Neural progenitor cell (in vitro differentiated cells): Measurements from ENCODE around the gene AP4E1.

ENCODE experiments used
- EZH2 ChIP-seq: fragments of 200-600 bp; sonication (generic); IDR thresholded peaks from 2 replicates; pipeline ENCODE4 v1.6.1; 2017; ENCODE audit warnings: antibody characterized with exemption, mild to moderate bottlenecking, moderate library complexity
- EZH2phosphoT487 ChIP-seq: fragments of 200-600 bp; sonication (generic); IDR thresholded peaks from 2 replicates; pipeline ENCODE4 v1.6.1; 2017; ENCODE audit warnings: antibody characterized with exemption
- TF ChIP-seq, protein P1 (sequence below): fragments of 200-600 bp; sonication (generic); IDR thresholded peaks from 2 replicates; pipeline ENCODE4 v1.5.1; 2017; ENCODE audit warnings: antibody characterized with exemption, mild to moderate bottlenecking

DNA sequence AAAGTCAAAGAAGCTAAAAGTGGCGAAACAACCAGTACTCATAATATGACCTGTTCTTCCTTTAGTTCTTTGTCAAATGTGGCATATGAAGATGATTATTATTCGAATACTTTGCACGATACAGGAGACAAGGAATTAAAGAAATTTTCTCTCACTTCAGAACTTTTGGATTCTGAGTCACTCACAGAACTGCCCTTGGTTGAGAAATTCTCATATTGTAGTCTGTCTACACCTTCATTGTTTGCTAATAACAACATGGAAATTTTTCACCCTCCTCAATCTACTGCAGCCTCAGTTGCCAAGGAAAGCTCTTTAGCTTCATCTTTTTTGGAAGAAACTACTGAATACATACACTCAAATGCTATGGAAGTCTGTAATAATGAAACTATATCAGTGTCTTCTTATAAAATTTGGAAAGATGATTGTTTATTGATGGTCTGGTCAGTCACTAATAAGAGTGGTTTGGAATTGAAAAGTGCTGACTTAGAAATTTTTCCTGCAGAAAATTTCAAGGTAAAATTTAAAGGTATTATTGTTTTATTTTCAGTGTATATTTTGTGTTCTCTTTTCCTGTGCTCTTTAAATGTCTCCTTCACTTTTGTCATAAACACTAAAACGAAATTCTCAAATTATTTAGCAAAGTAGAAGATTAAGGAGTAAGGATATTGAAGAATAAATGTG lies 89.0 kb downstream of the AP4E1 start:
- TF ChIP-seq, protein P1, sequence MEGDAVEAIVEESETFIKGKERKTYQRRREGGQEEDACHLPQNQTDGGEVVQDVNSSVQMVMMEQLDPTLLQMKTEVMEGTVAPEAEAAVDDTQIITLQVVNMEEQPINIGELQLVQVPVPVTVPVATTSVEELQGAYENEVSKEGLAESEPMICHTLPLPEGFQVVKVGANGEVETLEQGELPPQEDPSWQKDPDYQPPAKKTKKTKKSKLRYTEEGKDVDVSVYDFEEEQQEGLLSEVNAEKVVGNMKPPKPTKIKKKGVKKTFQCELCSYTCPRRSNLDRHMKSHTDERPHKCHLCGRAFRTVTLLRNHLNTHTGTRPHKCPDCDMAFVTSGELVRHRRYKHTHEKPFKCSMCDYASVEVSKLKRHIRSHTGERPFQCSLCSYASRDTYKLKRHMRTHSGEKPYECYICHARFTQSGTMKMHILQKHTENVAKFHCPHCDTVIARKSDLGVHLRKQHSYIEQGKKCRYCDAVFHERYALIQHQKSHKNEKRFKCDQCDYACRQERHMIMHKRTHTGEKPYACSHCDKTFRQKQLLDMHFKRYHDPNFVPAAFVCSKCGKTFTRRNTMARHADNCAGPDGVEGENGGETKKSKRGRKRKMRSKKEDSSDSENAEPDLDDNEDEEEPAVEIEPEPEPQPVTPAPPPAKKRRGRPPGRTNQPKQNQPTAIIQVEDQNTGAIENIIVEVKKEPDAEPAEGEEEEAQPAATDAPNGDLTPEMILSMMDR: no peak
- TF ChIP-seq EZH2 (no peak), EZH2phosphoT487 (no peak)
